Non-pigmented ciliary epithelial cell (primary cell): ENCODE results near the gene TNFRSF9.
"Not testable (repeated sequence)": the region's sequence is repeated elsewhere in the genome, so short reads cannot be mapped to it uniquely, and the experiment has no call there.

Experiments
- DNase-seq: peaks from one replicate; pipeline ENCODE4 v3.0.0-alpha.2; 2010; ENCODE audit warnings: low read depth

The TNFRSF9 gene

GRCh38 chr1:7961216-7962013 is 20.8 kb upstream of the TNFRSF9 start, which contains the start of gene PARK7:
Gene PARK7, plus strand, starts transcription at chr1:7961711. Its CDS starts 1,075 bp downstream, at chr1:7962786.
- DNase-seq = peak; percentile 95

- no peak for DNase-seq
Measured at GRCh38 chr1:7960867-7961215, 20.2 kb upstream of the TNFRSF9 start.

DNA sequence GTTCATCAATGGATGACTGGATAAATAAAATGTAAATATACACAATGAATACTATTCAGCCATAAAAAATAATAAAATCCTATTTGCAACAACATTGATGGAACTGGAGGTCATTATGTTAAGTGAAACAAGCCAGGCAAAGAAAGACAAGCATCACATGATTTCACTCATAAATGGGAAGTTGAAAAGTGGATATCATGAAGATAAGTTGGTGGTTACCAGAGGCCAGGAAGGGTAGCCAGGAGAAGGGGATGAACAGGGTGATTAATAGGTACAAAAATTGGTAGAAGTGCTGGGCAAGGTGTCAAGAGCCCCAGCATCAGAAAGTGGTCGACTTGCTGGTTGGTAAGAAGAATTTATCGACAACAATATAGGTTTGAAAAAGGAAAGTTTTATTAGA is 19.5 kb upstream of the TNFRSF9 start:
- no peak for DNase-seq

DNA sequence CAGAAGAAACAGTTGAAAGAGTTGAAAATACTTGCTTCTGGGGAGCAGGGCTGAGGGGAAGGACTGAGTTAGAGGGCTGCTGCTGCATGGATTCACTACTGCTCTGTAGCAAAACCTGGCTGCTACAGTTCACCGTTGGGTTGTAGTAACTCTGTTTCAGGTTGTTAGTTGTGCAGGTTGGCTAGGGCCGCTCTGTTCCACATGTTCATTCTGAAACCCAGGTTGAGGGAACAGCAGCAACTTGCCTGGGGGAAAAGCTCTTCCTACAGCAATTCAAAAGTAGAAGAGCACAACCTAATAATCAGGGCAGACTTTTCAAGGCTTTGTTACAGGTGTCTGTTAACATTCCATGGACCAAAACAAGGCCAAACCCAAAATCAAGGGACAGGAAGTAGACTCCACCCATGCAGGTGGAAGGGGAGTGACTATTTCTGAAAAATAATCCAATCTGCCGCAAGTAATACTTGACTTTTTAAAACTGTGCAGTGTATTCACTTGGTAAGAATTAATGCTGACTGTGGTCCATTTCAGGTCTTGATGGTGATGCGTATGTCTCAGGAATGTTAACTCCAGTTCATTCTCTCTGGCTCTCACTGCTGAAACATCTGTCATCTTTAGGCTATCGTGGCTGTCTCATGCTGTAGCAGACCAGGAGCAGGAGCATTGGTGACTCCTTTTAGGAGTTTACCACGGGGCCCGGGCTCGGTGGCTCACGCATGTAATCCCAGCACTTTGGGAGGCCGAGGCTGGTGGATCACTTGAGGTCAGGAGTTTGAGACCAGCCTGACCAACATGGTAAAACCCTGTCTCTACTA is 15.8 kb upstream of the TNFRSF9 start:
- peak; percentile 13 for DNase-seq

- no peak for DNase-seq
Measured at GRCh38 chr1:7954683-7955082, 14.0 kb upstream of the TNFRSF9 start.

DNA sequence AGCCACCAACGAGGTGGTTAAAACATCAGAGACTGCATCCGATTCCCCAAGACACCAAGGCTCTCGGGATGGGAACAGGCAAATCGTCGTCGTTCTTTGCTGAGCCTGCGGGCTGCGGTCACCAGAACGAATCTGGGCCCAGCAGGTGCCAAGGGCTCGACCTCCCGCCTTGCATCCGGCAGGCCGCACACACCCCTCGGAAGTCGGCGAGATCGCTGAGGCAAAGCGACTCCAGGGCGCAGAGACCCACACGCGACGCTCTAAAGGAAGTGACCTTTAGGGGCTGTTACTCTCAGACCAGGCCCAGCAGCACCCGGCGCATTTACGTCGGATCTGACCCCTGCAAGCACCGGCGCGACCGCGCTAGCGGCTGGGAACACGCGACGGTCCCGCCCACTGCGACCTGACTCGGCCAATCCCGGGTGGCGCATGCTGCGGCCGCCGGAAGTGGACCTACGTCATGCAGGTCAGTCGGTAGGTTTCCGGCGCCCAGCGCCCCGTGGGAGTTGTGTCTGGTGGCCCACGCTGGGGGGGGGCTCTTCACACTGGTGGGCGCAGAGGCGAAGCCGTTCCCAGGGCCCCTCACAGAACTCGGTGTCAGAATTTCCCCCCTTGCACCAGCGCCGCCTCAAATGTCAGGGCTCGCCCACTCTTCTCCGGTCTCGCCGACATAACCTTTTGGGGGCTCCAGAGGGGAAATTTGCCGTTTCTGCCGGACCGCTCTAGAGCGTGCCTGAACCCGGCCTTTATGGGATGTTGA is 13.4 kb upstream of the TNFRSF9 start:
- DNase-seq = peak; percentile 63

DNA sequence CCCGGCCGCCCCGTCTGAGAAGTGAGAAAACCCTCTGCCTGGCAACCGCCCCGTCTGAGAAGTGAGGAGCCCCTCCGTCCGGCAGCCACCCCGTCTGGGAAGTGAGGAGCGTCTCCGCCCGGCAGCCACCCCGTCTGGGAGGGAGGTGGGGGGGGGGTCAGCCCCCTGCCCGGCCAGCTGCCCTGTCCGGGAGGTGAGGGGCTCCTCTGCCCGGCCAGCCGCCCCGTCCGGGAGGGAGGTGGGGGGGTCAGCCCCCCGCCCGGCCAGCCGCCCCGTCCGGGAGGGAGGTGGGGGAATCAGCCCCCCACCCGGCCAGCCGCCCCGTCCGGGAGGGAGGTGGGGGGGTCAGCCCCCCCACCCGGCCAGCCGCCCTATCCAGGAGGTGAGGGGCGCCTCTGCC is 12.2 kb upstream of the TNFRSF9 start:
- not testable (repeated sequence) for DNase-seq

GRCh38 chr1:7948960-7949359 is 8.3 kb upstream of the TNFRSF9 start:
- DNase-seq = peak; percentile 72

- DNase-seq = no peak
Measured at GRCh38 chr1:7943251-7943650, 2.6 kb upstream of the TNFRSF9 start.

GRCh38 chr1:7942214-7942921 is 1.7 kb upstream of the TNFRSF9 start:
- DNase-seq = no peak

DNA sequence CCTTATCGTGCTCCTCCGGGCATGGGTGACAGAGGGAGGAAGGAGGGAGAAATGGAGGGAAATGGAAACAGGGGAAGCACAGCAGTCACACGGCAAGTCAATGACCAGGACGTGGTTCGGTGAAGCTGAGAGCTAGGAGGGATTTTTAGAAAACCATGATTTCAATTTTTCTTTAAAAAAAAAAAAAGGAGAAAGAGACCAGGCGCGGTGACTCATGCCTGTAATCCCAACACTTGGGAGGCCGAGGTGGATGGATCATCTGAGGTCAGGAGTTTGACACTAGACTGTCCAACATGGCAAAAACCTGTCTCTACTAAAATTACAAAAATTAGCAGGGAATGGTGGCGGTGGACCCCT is 776 bp upstream of the TNFRSF9 start:
- no peak for DNase-seq

GRCh38 chr1:7940034-7940433 is 605 bp downstream of the TNFRSF9 start:
- DNase-seq = no peak

- DNase-seq = no peak
Measured at GRCh38 chr1:7938070-7938469, 2.6 kb downstream of the TNFRSF9 start.

DNA sequence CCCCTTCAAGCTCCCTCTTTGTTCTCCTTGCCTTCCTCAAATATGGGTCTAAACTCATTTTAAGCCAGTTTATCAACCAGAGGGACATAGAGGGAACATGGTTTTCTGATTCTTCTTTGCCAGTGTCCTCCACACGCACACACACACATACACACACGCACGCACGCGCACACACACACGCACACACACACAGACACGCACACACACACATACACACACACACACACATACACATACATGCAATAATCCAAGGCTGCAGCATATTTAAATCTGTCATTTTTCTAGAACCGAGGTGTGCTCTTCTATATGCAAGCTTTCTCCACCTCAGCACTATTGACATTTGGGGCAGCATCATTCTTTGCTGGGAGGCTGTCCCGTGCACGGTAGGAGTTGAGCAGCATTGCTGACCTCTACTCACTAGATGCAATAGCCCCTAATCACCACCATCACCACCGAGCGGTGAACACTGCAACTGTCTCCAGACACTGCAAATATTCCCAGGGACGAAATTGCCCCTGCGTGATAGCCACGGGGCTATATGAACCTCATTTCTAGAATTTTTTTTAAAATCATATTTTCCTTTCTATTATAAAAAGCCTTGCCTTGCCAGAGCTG is 8.0 kb downstream of the TNFRSF9 start:
- no peak for DNase-seq

DNA sequence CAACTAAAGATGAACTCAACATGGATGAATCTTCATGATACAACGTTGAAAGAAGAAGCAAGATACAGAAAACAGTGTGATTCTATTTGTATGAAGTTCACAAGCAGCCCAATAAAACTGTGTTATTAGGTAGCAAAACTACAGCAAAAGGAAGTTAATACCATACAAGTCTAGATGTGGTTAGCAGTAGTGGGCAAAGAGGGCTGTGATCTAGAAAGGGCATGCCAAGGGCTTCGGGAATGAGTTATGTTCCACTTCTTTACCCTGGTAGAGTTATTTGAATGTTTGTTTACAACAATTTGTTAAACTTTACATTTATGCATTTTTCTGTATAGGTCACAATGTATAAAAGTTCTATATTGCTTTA is 9.2 kb downstream of the TNFRSF9 start:
- no peak for DNase-seq

- DNase-seq = no peak
Measured at GRCh38 chr1:7930645-7931445, 9.8 kb downstream of the TNFRSF9 start.

DNA sequence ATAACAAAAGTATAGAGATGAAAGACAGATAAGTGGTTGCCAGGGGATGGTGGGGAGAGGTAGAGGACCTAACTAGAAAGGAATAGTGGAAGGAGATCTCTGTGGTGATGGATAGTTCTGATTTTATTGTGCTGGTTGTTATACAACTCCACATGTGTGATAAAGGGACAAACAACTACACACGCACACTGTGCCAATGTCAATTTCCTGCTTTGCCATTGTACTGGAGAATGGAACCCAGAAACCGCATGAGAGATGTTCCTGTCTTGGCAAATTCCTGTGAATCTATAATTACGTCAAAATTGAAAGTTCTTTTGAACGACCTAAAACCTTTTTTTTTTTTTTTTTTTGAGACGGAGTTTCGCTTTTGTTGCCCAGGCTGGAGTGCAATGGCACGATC is 11.0 kb downstream of the TNFRSF9 start:
- DNase-seq = no peak

GRCh38 chr1:7928247-7928646 is 12.4 kb downstream of the TNFRSF9 start:
- no peak for DNase-seq

DNA sequence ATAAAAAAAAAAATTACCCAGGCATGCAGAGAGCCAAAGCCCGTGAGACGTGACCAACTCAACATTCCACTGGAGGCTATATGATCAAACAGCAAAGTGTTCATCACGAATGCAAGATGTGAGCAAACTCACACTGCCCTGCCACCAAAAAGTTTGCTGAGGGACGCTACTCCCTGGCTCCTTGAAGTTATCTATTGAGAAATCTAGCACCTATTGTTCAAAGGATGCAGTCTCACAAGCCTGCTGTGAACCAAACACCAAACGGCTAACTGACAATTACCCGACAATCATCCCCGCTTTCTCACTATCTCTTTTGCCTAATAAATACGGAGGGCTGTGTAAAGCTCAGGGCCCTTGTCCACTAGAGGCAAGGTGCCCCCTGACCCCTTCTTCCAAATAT is 13.6 kb downstream of the TNFRSF9 start:
- DNase-seq = not testable (repeated sequence)

GRCh38 chr1:7922301-7922700 is 18.3 kb downstream of the TNFRSF9 start:
- DNase-seq = no peak

- DNase-seq = no peak
Measured at GRCh38 chr1:7921796-7922195, 18.8 kb downstream of the TNFRSF9 start.
